Esophagus muscularis mucosa (tissue), 3 donors: ENCODE results near the gene PTCRA.

Source experiments
- POLR2A ChIP-seq: fragments of 450-650 bp; IDR thresholded peaks from one replicate; pipeline ENCODE4 v1.6.1; 2017; ENCODE audit warnings: antibody characterized with exemption, moderate library complexity, mild to moderate bottlenecking, low read depth
- POLR2AphosphoS5 ChIP-seq, 2 donors: sonication (generic); formaldehyde crosslinking; IDR thresholded peaks; one replicate each; pipeline ENCODE4 v1.6.1; 2017; ENCODE audit warnings: antibody characterized with exemption in 2 of 2
- TF ChIP-seq, protein P1 (sequence below), 3 experiments: fragments of 200-600 bp in 2 of 3; fragments of 450-650 bp in 1 of 3; sonication (generic) in 2 of 3; IDR thresholded peaks; one replicate each; pipeline ENCODE4 v1.5.1; 2017 to 2019; ENCODE audit warnings: antibody characterized with exemption in 3 of 3, mild to moderate bottlenecking in 2 of 3, moderate library complexity in 1 of 3

DNA sequence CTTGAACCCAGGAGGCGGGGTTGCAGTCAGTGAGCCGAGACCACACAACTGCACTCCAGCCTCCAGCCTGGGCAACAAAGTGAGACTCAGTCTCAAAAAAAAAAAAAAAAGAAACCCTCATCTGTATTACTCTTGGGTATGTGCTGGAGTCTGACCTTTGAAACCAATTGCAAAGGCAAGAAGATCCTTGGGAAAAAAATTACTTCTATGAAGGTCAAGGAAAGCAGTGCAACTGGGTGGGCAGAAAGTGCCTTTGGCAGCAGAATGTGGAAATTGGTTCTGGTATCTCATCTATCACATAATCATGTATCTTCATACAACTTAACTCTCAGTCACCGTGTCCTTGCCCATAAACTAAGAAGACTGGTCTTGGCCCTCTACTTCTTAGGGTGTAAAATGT, 44.1 kb upstream of the PTCRA start:
- TF ChIP-seq, protein P1, sequence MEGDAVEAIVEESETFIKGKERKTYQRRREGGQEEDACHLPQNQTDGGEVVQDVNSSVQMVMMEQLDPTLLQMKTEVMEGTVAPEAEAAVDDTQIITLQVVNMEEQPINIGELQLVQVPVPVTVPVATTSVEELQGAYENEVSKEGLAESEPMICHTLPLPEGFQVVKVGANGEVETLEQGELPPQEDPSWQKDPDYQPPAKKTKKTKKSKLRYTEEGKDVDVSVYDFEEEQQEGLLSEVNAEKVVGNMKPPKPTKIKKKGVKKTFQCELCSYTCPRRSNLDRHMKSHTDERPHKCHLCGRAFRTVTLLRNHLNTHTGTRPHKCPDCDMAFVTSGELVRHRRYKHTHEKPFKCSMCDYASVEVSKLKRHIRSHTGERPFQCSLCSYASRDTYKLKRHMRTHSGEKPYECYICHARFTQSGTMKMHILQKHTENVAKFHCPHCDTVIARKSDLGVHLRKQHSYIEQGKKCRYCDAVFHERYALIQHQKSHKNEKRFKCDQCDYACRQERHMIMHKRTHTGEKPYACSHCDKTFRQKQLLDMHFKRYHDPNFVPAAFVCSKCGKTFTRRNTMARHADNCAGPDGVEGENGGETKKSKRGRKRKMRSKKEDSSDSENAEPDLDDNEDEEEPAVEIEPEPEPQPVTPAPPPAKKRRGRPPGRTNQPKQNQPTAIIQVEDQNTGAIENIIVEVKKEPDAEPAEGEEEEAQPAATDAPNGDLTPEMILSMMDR (IDR thresholded peaks at IDR 0.05), result no peak
- TF ChIP-seq POLR2AphosphoS5 (IDR thresholded peaks at IDR 0.05), result no peak
- TF ChIP-seq POLR2A, result no peak
